Stimulated activated CD4-positive, alpha-beta T cell treated with anti-CD3 and anti-CD28 coated beads, Interleukin-15, amount 100 ng/mL, for 48 hours (primary cell): ENCODE results near the gene MACC1.

Experiments used
- DNase-seq, 2 donors: peaks; one replicate each; pipeline ENCODE4 v3.0.0-alpha.2; 2020; ENCODE audit warnings: low read depth in 2 of 2

The MACC1 gene

GRCh38 chr7:20176578-20177242, 40.5 kb downstream of the MACC1 start:
- no peak for DNase-seq

GRCh38 chr7:20173828-20174227, 43.4 kb downstream of the MACC1 start:
- no peak for DNase-seq

- DNase-seq = no peak
Observed at GRCh38 chr7:20172736-20173334, 44.3 kb downstream of the MACC1 start.

- DNase-seq = no peak
Observed at GRCh38 chr7:20170633-20171032, 46.6 kb downstream of the MACC1 start.

- no peak for DNase-seq
Observed at GRCh38 chr7:20165146-20165510, 52.1 kb downstream of the MACC1 start.

- DNase-seq = no peak
Observed at GRCh38 chr7:20164425-20165145, 52.6 kb downstream of the MACC1 start.

- no peak for DNase-seq
Observed at GRCh38 chr7:20162665-20163064, 54.5 kb downstream of the MACC1 start.

GRCh38 chr7:20159226-20159747, 57.9 kb downstream of the MACC1 start:
- DNase-seq = no peak

- DNase-seq = no peak
Observed at GRCh38 chr7:20158684-20159083, 58.5 kb downstream of the MACC1 start.

GRCh38 chr7:20157456-20157855, 59.7 kb downstream of the MACC1 start:
- DNase-seq = no peak

GRCh38 chr7:20153999-20154398, 63.2 kb downstream of the MACC1 start:
- no peak for DNase-seq

GRCh38 chr7:20153567-20153966, 63.6 kb downstream of the MACC1 start:
- DNase-seq = no peak

GRCh38 chr7:20152511-20152910, 64.7 kb downstream of the MACC1 start:
- no peak for DNase-seq

- DNase-seq = no peak
Observed at GRCh38 chr7:20151708-20152456, 65.3 kb downstream of the MACC1 start.

GRCh38 chr7:20146451-20146850, 70.7 kb downstream of the MACC1 start:
- DNase-seq = no peak

- no peak for DNase-seq
Observed at GRCh38 chr7:20144801-20145200, 72.4 kb downstream of the MACC1 start.

- DNase-seq = no peak
Observed at GRCh38 chr7:20141666-20142065, 75.5 kb downstream of the MACC1 start.

GRCh38 chr7:20141002-20141345, 76.2 kb downstream of the MACC1 start:
- no peak for DNase-seq

GRCh38 chr7:20140291-20141001, 76.7 kb downstream of the MACC1 start:
- DNase-seq = no peak

- no peak for DNase-seq
Observed at GRCh38 chr7:20136647-20137046, 80.5 kb downstream of the MACC1 start.

- DNase-seq = no peak
Observed at GRCh38 chr7:20133803-20134202, 83.4 kb downstream of the MACC1 start.

- DNase-seq = no peak
Observed at GRCh38 chr7:20132585-20132984, 84.6 kb downstream of the MACC1 start.
